ENCODE measurements around the gene FGF23. TPM values are rescaled to one million over a fixed set of nuclear protein-coding genes. Genes with fewer than 3 reads are reported as not detected.

Gene FGF23
- total RNA-seq, 2 donors from 2014 or later = not detected

Other genes starting within 250 kb of the FGF23 start
- gene CCND2, start 106.0 kb downstream of the FGF23 start, total RNA-seq = 10 to 100 TPM; 31.6 to 46.1 TPM
- 1 to 10 TPM; 1.9 to 6.6 TPM for gene TIGAR, start 58.5 kb downstream of the FGF23 start, total RNA-seq
- gene FGF6, start 66.1 kb upstream of the FGF23 start, total RNA-seq = not detected
- gene RAD51AP1, start 159.2 kb upstream of the FGF23 start, total RNA-seq = 1 to 10 TPM; 5.5 to 7.6 TPM
- 10 to 100 TPM; 42.2 to 61.2 TPM for gene DYRK4, start 182.5 kb upstream of the FGF23 start, total RNA-seq

Measured in prostate gland (tissue), 2 donors.